ENCODE results near the gene GJB4.

GRCh38 chr1:34757386-34757785 is 2.2 kb upstream of the GJB4 start:
- no peak for TF ChIP-seq CTCF (IDR thresholded peaks at IDR 0.05; ENCODE audit: insufficient read depth, low read length)
- TF ChIP-seq POLR2AphosphoS5 (IDR thresholded peaks at IDR 0.05; ENCODE audit: low read depth) = no peak
